ENCODE results near the gene SLC34A2.

DNA sequence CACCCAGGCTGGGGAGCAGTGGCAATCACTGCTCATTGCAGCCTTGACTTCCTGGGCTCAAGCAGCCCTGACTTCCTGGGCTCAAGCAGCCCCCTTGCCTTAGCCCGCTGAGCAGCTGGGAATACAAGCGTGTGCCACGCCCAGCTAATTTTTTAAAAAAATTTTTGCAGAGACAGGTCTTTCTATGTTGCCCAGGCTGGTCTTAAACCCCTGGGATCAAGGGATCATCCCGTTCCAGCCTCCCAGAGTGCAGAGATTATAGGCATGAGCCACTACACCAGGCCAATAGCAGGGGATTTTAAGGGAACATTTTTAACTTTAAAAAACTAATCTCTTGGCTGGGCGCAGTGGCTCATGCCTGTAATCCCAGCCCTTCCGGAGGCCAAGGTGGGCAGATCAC, 5.3 kb upstream of the SLC34A2 start:
- TF ChIP-seq, protein P1, sequence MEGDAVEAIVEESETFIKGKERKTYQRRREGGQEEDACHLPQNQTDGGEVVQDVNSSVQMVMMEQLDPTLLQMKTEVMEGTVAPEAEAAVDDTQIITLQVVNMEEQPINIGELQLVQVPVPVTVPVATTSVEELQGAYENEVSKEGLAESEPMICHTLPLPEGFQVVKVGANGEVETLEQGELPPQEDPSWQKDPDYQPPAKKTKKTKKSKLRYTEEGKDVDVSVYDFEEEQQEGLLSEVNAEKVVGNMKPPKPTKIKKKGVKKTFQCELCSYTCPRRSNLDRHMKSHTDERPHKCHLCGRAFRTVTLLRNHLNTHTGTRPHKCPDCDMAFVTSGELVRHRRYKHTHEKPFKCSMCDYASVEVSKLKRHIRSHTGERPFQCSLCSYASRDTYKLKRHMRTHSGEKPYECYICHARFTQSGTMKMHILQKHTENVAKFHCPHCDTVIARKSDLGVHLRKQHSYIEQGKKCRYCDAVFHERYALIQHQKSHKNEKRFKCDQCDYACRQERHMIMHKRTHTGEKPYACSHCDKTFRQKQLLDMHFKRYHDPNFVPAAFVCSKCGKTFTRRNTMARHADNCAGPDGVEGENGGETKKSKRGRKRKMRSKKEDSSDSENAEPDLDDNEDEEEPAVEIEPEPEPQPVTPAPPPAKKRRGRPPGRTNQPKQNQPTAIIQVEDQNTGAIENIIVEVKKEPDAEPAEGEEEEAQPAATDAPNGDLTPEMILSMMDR (IDR thresholded peaks at IDR 0.05): no peak
- no peak for TF ChIP-seq POLR2A (IDR thresholded peaks at IDR 0.05)
